B cell (primary cell): Measurements from ENCODE around the gene WDR27. TPM values are rescaled to one million over a fixed set of nuclear protein-coding genes. Genes with fewer than 3 reads are reported as not detected.

Experiments
- ATAC-seq: fragments of 200-7000 bp; cut with Tn5 transposase; one replicate; pipeline ENCODE4 v1.10.0; 2021; ENCODE audit warnings: low read depth, mild to moderate bottlenecking, moderate number of reproducible peaks, moderate library complexity
- CTCF ChIA-PET: fragments of 350-600 bp; sonication (Branson Sonifier 250); formaldehyde crosslinking; loops from one replicate; lab custom pipeline; 2021; ENCODE audit warnings: antibody characterized with exemption, inconsistent platforms; lab: Charles Lee
- POLR2A ChIA-PET: fragments of 350-600 bp; sonication (Branson Sonifier 250); formaldehyde crosslinking; loops from one replicate; lab custom pipeline; 2021; ENCODE audit warnings: antibody characterized with exemption; lab: Charles Lee
- DNase-seq: peaks from one replicate; pipeline ENCODE4 v3.0.0; 2013
- H2AFZ ChIP-seq: 2 replicates; pipeline ENCODE4 v1.6.1; 2012; ENCODE audit warnings: mild to moderate bottlenecking, low read depth, low read length; ENCODE audit not compliant: insufficient read depth, poor library complexity, severe bottlenecking
- H3K27ac ChIP-seq, 2 donors: 1 replicate in 1 of 2; 2 replicates in 1 of 2; pipeline ENCODE4 v1.5.1; 2012 to 2013; ENCODE audit warnings: low read length in 2 of 2, mild to moderate bottlenecking in 2 of 2, moderate library complexity in 1 of 2
- H3K27me3 ChIP-seq, 4 experiments: fragments of 200-600 bp in 1 of 4; sonication (generic) in 1 of 4; replicated peaks in 1 of 4; 1 replicate in 2 of 4; 2 replicates in 2 of 4; pipeline versions ENCODE4 v1.6.1 to v1.7.0; 2013 to 2016; ENCODE audit warnings: low read length in 3 of 4, mild to moderate bottlenecking in 2 of 4, mixed read lengths in 1 of 4, moderate library complexity in 1 of 4; ENCODE audit not compliant: insufficient read depth in 4 of 4, control insufficient read depth in 3 of 4; ENCODE audit errors: control extremely low read depth in 1 of 4
- H3K36me3 ChIP-seq, 2 experiments: replicated peaks in 1 of 2; 1 replicate in 1 of 2; 2 replicates in 1 of 2; pipeline versions ENCODE4 v1.6.1 to v1.7.1; 2013; ENCODE audit warnings: low read length in 1 of 2; ENCODE audit not compliant: insufficient read depth in 2 of 2, control insufficient read depth in 1 of 2; ENCODE audit errors: control extremely low read depth in 1 of 2, extremely low read depth in 1 of 2
- H3K4me1 ChIP-seq, 2 donors: fragments of 200-600 bp in 1 of 2; sonication (generic) in 1 of 2; 1 replicate in 1 of 2; 2 replicates in 1 of 2; pipeline versions ENCODE4 v1.5.1 to v1.6.1; 2013 to 2017; ENCODE audit warnings: low read length in 2 of 2; ENCODE audit not compliant: control insufficient read depth in 2 of 2, insufficient read depth in 2 of 2
- H3K4me2 ChIP-seq: replicated peaks from 2 replicates; pipeline ENCODE3; 2012; ENCODE audit warnings: mild to moderate bottlenecking, low read depth, low read length; ENCODE audit not compliant: poor library complexity, severe bottlenecking
- H3K4me3 ChIP-seq, 5 experiments: fragments of 200-600 bp in 1 of 5; sonication (generic) in 1 of 5; 1 replicate in 3 of 5; 2 replicates in 2 of 5; pipeline versions ENCODE4 v1.5.1 to v1.7.0; 2011 to 2016; ENCODE audit warnings: low read length in 4 of 5, mild to moderate bottlenecking in 4 of 5, low read depth in 2 of 5, control low read depth in 1 of 5, moderate library complexity in 1 of 5; ENCODE audit not compliant: insufficient read depth in 1 of 5; ENCODE audit errors: control extremely low read depth in 1 of 5, extremely low read depth in 1 of 5
- H3K79me2 ChIP-seq: fragments of 200-600 bp; sonication (generic); one replicate; pipeline ENCODE4 v1.6.0; 2016; ENCODE audit warnings: low read length; ENCODE audit not compliant: control insufficient read depth, insufficient read depth
- H3K9ac ChIP-seq: fragments of 200-600 bp; sonication (generic); 2 replicates; pipeline ENCODE4 v1.6.1; 2017; ENCODE audit warnings: mild to moderate bottlenecking, low read length, moderate library complexity
- H3K9me3 ChIP-seq, 3 donors: one replicate each; pipeline versions ENCODE4 v1.6.1 to v1.7.1; 2013; ENCODE audit warnings: low read length in 2 of 3; ENCODE audit not compliant: control insufficient read depth in 2 of 3, insufficient read depth in 1 of 3; ENCODE audit errors: control extremely low read depth in 1 of 3
- H4K20me1 ChIP-seq: 2 replicates; pipeline ENCODE4 v1.6.0; 2012; ENCODE audit warnings: mild to moderate bottlenecking, low read length; ENCODE audit not compliant: insufficient read depth, control insufficient read depth, poor library complexity, severe bottlenecking
- H3K27ac Mint-ChIP-seq: one replicate; pipeline ENCODE4 v1.8.0; 2021; ENCODE audit warnings: mixed read lengths
- H3K27me3 Mint-ChIP-seq: one replicate; pipeline ENCODE4 v1.8.0; 2021; ENCODE audit warnings: mixed read lengths
- H3K4me1 Mint-ChIP-seq: one replicate; pipeline ENCODE4 v1.8.0; 2021; ENCODE audit warnings: mixed read lengths
- H3K4me3 Mint-ChIP-seq: one replicate; pipeline ENCODE4 v1.8.0; 2021; ENCODE audit warnings: mixed read lengths
- H3K9me3 Mint-ChIP-seq: one replicate; pipeline ENCODE4 v1.8.0; 2022; ENCODE audit warnings: mixed read lengths; ENCODE audit not compliant: insufficient read depth
- CTCF ChIP-seq: fragments of 200-600 bp; IDR thresholded peaks from one replicate; pipeline ENCODE4 v1.8.0; 2022; ENCODE audit warnings: antibody characterized with exemption, mild to moderate bottlenecking
- EZH2 ChIP-seq: IDR thresholded peaks from 2 replicates; pipeline ENCODE4 v1.6.1; 2012; ENCODE audit warnings: borderline replicate concordance, low read depth, mild to moderate bottlenecking, moderate library complexity, low read length; ENCODE audit not compliant: insufficient read depth, poor library complexity, severe bottlenecking
- WGBS: methylation state at CpG from one replicate; pipeline ENCODE4 v1.1.5; 2013; ENCODE audit warnings: missing lambda C conversion rate; ENCODE audit not compliant: insufficient coverage; 5-methylcytosine and 5-hydroxymethylcytosine counted together
- intact Hi-C: fragments of 100-400 bp; cut with micrococcal nuclease; formaldehyde crosslinking; loops from one replicate; pipeline ENCODE4 v1.10.0; 2022
- polyA plus RNA-seq: library from polyadenylated mRNA; depleted of rRNA; stranded (reverse); fragments of >200 nt; gene quantifications from 2 replicates; pipeline ENCODE4 v1.2.3, GENCODE V29; 2012
- total RNA-seq, 2 donors: library from RNA; stranded (reverse); fragments of 120-200 nt in 1 of 2; gene quantifications; 1 replicate in 1 of 2; 2 replicates in 1 of 2; pipeline versions ENCODE4 v1.2.3 to v1.2.4, GENCODE V29; 2013 to 2022

The WDR27 gene
- total and polyA plus RNA-seq, 2 donors (not counting 1 experiment from before 2014, with no cell fraction given), result 64.3 to 86.3 TPM

GRCh38 chr6:169665289-169665688, 36.5 kb downstream of the WDR27 start:
- H3K9me3 ChIP-seq, result no peaks in the 10 kb centered on the region
- CTCF ChIA-PET, result no interaction called here
- Mint-ChIP-seq H3K4me1 (no peaks in the 10 kb centered on the region), H3K9me3 (no peaks in the 10 kb centered on the region), H3K27me3 (no peaks in the 10 kb centered on the region), H3K27ac (no peak overlapping the region), H3K4me3 (no peak overlapping the region)
- no peak overlapping the region for H2AFZ ChIP-seq
- DNase-seq, result no peak
- no peaks in the 10 kb centered on the region for H3K27me3 ChIP-seq
- intact Hi-C loops, result no loop called here
- WGBS, result 90% methylated on average over 6 of the region's 9 CpGs
- no peaks in the 10 kb centered on the region for H3K4me1 ChIP-seq
- no peak overlapping the region for H3K27ac ChIP-seq
- no peak overlapping the region for H3K4me2 ChIP-seq
- H3K36me3 ChIP-seq, result peaks cover 2 to 10% of the 10 kb centered on the region in 2 experiments
- POLR2A ChIA-PET, result no interaction called here
- H3K79me2 ChIP-seq, result no peaks in the 10 kb centered on the region
- H3K4me3 ChIP-seq, result no peak overlapping the region
- no peak for TF ChIP-seq EZH2
- no peak for TF ChIP-seq CTCF
- H3K9ac ChIP-seq, result no peak overlapping the region
- H4K20me1 ChIP-seq, result no peaks in the 10 kb centered on the region
- no peak for ATAC-seq

GRCh38 chr6:169664227-169664626, 37.6 kb downstream of the WDR27 start:
- Histone ChIP-seq H3K36me3 (peaks cover 2 to 17% of the 10 kb centered on the region in 2 experiments), H3K9ac (no peak overlapping the region), H3K27ac (no peak overlapping the region), H2AFZ (no peak overlapping the region), H3K9me3 (no peaks in the 10 kb centered on the region), H3K79me2 (no peaks in the 10 kb centered on the region), H4K20me1 (no peaks in the 10 kb centered on the region), H3K4me1 (no peaks in the 10 kb centered on the region), H3K27me3 (no peaks in the 10 kb centered on the region), H3K4me3 (no peak overlapping the region), H3K4me2 (no peak overlapping the region)
- DNase-seq (no peak), ATAC-seq (no peak)
- 95% methylated on average over 14 of the region's 14 CpGs for WGBS
- Mint-ChIP-seq H3K4me3 (no peak overlapping the region), H3K9me3 (no peaks in the 10 kb centered on the region), H3K27ac (no peak overlapping the region), H3K4me1 (no peaks in the 10 kb centered on the region), H3K27me3 (no peaks in the 10 kb centered on the region)
- ChIA-PET CTCF (no interaction called here), POLR2A (no interaction called here)
- no peak for TF ChIP-seq CTCF
- no peak for TF ChIP-seq EZH2
- intact Hi-C loops, result no loop called here
